ENCODE results near the gene KLF11. TPM values are rescaled to one million over a fixed set of nuclear protein-coding genes. Genes with fewer than 3 reads are reported as not detected.

Gene KLF11
- total and polyA plus RNA-seq, 2 of the 8 experiments (the other 6 are each of a cell fraction or from before 2014, with no cell fraction given), result 6.4 to 10.1 TPM

GRCh38 chr2:10073706-10074105 lies 30.4 kb downstream of the KLF11 start:
- FAIRE-seq (no peak), DNase-seq (ENCODE audit: low read depth in 1 of 2, low spot score in 2 of 2) (no peak)
- Histone ChIP-seq H3K79me2 (ENCODE audit: control insufficient read depth in 1 of 2, insufficient read depth in 2 of 2, low read length in 2 of 2) (no peaks in the 10 kb centered on the region), H3K4me3 (ENCODE audit: extremely low read depth in 1 of 4, insufficient read depth in 2 of 4, low read depth in 3 of 4, low read length in 4 of 4) (no peak overlapping the region), H3K56ac (replicated peaks; ENCODE audit: insufficient read length, low read depth, low read length) (no peak overlapping the region), H3K27ac (ENCODE audit: low read depth, low read length) (no peak overlapping the region), H2AK5ac (ENCODE audit: low read depth, low read length) (no peak overlapping the region), H3K27me3 (replicated peaks in 1 of 4; ENCODE audit: control insufficient read depth in 3 of 4, extremely low read depth in 1 of 4, insufficient read depth in 3 of 4, low read length in 3 of 4) (peaks cover 6 to 8% (median 8%) of the 10 kb centered on the region in 4 experiments), H4K5ac (ENCODE audit: insufficient read length, low read depth, low read length) (no peak overlapping the region), H2BK120ac (replicated peaks; ENCODE audit: low read depth, low read length) (no peak overlapping the region), H3K36me3 (ENCODE audit: control insufficient read depth in 2 of 4, insufficient read depth in 4 of 4, low read length in 3 of 4) (no peaks in the 10 kb centered on the region), H3K4ac (replicated peaks; ENCODE audit: insufficient read length, low read depth, low read length) (no peak overlapping the region), H3K14ac (ENCODE audit: insufficient read length) (no peak overlapping the region), H3K4me1 (replicated peaks in 1 of 4; ENCODE audit: control insufficient read depth in 3 of 4, insufficient read depth in 4 of 4, low read length in 3 of 4) (peaks cover under 1 to 14% (median 7%) of the 10 kb centered on the region in 4 experiments; a peak in 4 of 7 replicates), H4K91ac (replicated peaks; ENCODE audit: insufficient read length, low read length) (no peak overlapping the region), H2BK15ac (ENCODE audit: low read length) (no peak overlapping the region), H2AFZ (ENCODE audit: low read length) (no peak overlapping the region), H3K23ac (ENCODE audit: insufficient read length) (no peak overlapping the region), H2BK5ac (ENCODE audit: low read depth, low read length) (no peak overlapping the region), H3K79me1 (ENCODE audit: low read depth, low read length) (no peaks in the 10 kb centered on the region), H2BK12ac (ENCODE audit: low read depth, low read length) (no peak overlapping the region), H3K18ac (ENCODE audit: extremely low read depth, low read length) (no peak overlapping the region; the same call in 1 of the 2 replicates), H3K9me3 (ENCODE audit: insufficient read depth in 2 of 2, low read depth in 1 of 2, low read length in 1 of 2) (no peaks in the 10 kb centered on the region), H3K4me2 (ENCODE audit: insufficient read depth in 1 of 2, low read depth in 2 of 2, low read length in 2 of 2) (no peak overlapping the region), H4K20me1 (replicated peaks in 1 of 2; ENCODE audit: control insufficient read depth in 1 of 2, insufficient read depth in 2 of 2, low read length in 2 of 2) (no peaks in the 10 kb centered on the region), H3K9ac (replicated peaks in 1 of 4; ENCODE audit: extremely low read depth in 1 of 4, low read depth in 3 of 4, low read length in 3 of 4) (no peak overlapping the region; a peak in 1 of 7 replicates), H3K23me2 (ENCODE audit: low read depth, low read length) (0 out of 2 replicates have a peak, but pooled peaks cover 2% of the 10 kb centered on the region), H2BK20ac (ENCODE audit: low read length) (no peak overlapping the region), H4K8ac (ENCODE audit: extremely low read depth, insufficient read depth, low read length) (no peak overlapping the region; the same call in 1 of the 2 replicates)
- TF ChIP-seq FOSL1 (IDR thresholded peaks at IDR 0.05; ENCODE audit: insufficient read depth, low read depth, low read length) (no peak), ASH2L (IDR thresholded peaks at IDR 0.05; ENCODE audit: low read length) (no peak), CBX5 (IDR thresholded peaks at IDR 0.05; ENCODE audit: low read depth, low read length) (no peak)
- CTCF ChIA-PET (ENCODE audit: partially characterized antibody), result interaction anchor here (0.6 to 20.0 kb wide), 15 partner anchors 10 to 361 kb away, joined by 3 to 429 read pairs (median 6); no protein-coding TSS in a partner anchor
- POLR2A ChIA-PET (ENCODE audit: partially characterized antibody), result interaction anchor here (0.9 to 1.1 kb wide), 3 partner anchors 18 to 48 kb away, joined by 3 to 4 read pairs (median 4); no protein-coding TSS in a partner anchor
- 90% methylated on average over 8 of the region's 8 CpGs; no CpG with 5 or more reads in 1 of the 2 experiments for WGBS, 2 experiments (ENCODE audit: extremely low coverage in 1 of 2, insufficient coverage in 1 of 2, insufficient read length in 1 of 2, insufficient replicate concordance in 2 of 2, low coverage in 1 of 2, low lambda C conversion rate in 2 of 2, missing lambda C conversion rate in 1 of 2)
